Suprapubic skin (tissue), 4 donors: Measurements from ENCODE around the gene KDM2B. TPM values are rescaled to one million over a fixed set of nuclear protein-coding genes. Genes with fewer than 3 reads are reported as not detected.

ENCODE experiments used
- DNase-seq, 2 donors: peaks; one replicate each; pipeline ENCODE4 v3.0.0-alpha.2; 2019; ENCODE audit warnings: low spot score in 2 of 2
- H3K27ac ChIP-seq: fragments of 200-600 bp; sonication (generic); one replicate; pipeline ENCODE4 v1.5.1; 2019
- H3K27me3 ChIP-seq: fragments of 200-600 bp; sonication (generic); one replicate; pipeline ENCODE4 v1.5.1; 2019
- H3K36me3 ChIP-seq: fragments of 200-600 bp; sonication (generic); one replicate; pipeline ENCODE4 v1.5.1; 2019
- H3K4me1 ChIP-seq: fragments of 200-600 bp; sonication (generic); one replicate; pipeline ENCODE4 v1.5.1; 2019
- H3K4me3 ChIP-seq: fragments of 200-600 bp; sonication (generic); one replicate; pipeline ENCODE4 v1.5.1; 2019; ENCODE audit warnings: mild to moderate bottlenecking
- H3K9me3 ChIP-seq: fragments of 200-600 bp; sonication (generic); one replicate; pipeline ENCODE4 v1.5.1; 2019
- CTCF ChIP-seq, 2 donors: fragments of 200-600 bp in 1 of 2; fragments of 450-650 bp in 1 of 2; sonication (generic) in 1 of 2; IDR thresholded peaks; one replicate each; pipeline ENCODE4 v1.5.1; 2016 to 2019; ENCODE audit warnings: antibody characterized with exemption in 2 of 2, mild to moderate bottlenecking in 1 of 2, moderate library complexity in 1 of 2
- EP300 ChIP-seq: sonication (generic); formaldehyde crosslinking; IDR thresholded peaks from one replicate; pipeline ENCODE4 v1.6.1; 2017; ENCODE audit warnings: antibody characterized with exemption
- POLR2A ChIP-seq, 2 donors: fragments of 450-650 bp; IDR thresholded peaks; one replicate each; pipeline ENCODE4 v1.6.1; 2017; ENCODE audit warnings: antibody characterized with exemption in 2 of 2, mild to moderate bottlenecking in 2 of 2, moderate library complexity in 2 of 2
- POLR2AphosphoS5 ChIP-seq, 3 donors: sonication (generic); formaldehyde crosslinking; IDR thresholded peaks; one replicate each; pipeline ENCODE4 v1.6.1; 2017; ENCODE audit warnings: antibody characterized with exemption in 3 of 3
- WGBS: methylation state at CpG from one replicate; pipeline ENCODE4 v1.1.5; 2018; 5-methylcytosine and 5-hydroxymethylcytosine counted together
- total RNA-seq, 4 donors: library from RNA; depleted of rRNA; stranded (reverse); fragments of >200 nt; gene quantifications; one replicate each; pipeline ENCODE4 v1.1.0, GENCODE V29; 2016

Gene KDM2B
- total RNA-seq, 4 donors from 2014 or later, result 47.8 to 53.7 (median 50.4) TPM

GRCh38 chr12:121558956-121559355 lies 21.9 kb downstream of the KDM2B start:
- 87% methylated on average over 7 of the region's 7 CpGs for WGBS
- no peak for TF ChIP-seq POLR2AphosphoS5 (IDR thresholded peaks at IDR 0.05)
- TF ChIP-seq EP300, result no peak
- TF ChIP-seq CTCF (IDR thresholded peaks at IDR 0.05), result no peak
- TF ChIP-seq POLR2A (IDR thresholded peaks at IDR 0.05), result no peak

GRCh38 chr12:121550974-121551634 lies 29.7 kb downstream of the KDM2B start:
- no peak for TF ChIP-seq POLR2AphosphoS5 (IDR thresholded peaks at IDR 0.05)
- no peak for TF ChIP-seq POLR2A (IDR thresholded peaks at IDR 0.05)
- TF ChIP-seq EP300, result no peak
- TF ChIP-seq CTCF (IDR thresholded peaks at IDR 0.05), result no peak
- Histone ChIP-seq H3K9me3 (no peaks in the 10 kb centered on the region), H3K27me3 (no peaks in the 10 kb centered on the region), H3K27ac (no peak overlapping the region), H3K4me3 (no peak overlapping the region), H3K36me3 (peaks cover 22% of the 10 kb centered on the region), H3K4me1 (peaks cover 3% of the 10 kb centered on the region)
- DNase-seq, result no peak
- 84% methylated on average over 13 of the region's 13 CpGs for WGBS

More at GRCh38 chr12:121558956-121559355, 21.9 kb downstream of the KDM2B start:
- Histone ChIP-seq H3K4me1 (peaks cover 9% of the 10 kb centered on the region), H3K36me3 (peaks cover 10% of the 10 kb centered on the region), H3K9me3 (no peaks in the 10 kb centered on the region), H3K27ac (no peak overlapping the region), H3K4me3 (no peak overlapping the region), H3K27me3 (no peaks in the 10 kb centered on the region)
- no peak for DNase-seq

GRCh38 chr12:121549075-121549474 lies 31.7 kb downstream of the KDM2B start:
- 90% methylated on average over 7 of the region's 7 CpGs for WGBS
- TF ChIP-seq EP300 (no peak), CTCF (IDR thresholded peaks at IDR 0.05) (no peak), POLR2AphosphoS5 (IDR thresholded peaks at IDR 0.05) (no peak), POLR2A (IDR thresholded peaks at IDR 0.05) (no peak)
- no peaks in the 10 kb centered on the region for H3K9me3 ChIP-seq

GRCh38 chr12:121545480-121545879 lies 35.3 kb downstream of the KDM2B start:
- Histone ChIP-seq H3K27me3 (no peaks in the 10 kb centered on the region), H3K27ac (no peak overlapping the region), H3K4me3 (no peak overlapping the region), H3K36me3 (peaks cover 36% of the 10 kb centered on the region), H3K9me3 (no peaks in the 10 kb centered on the region), H3K4me1 (no peaks in the 10 kb centered on the region)
- no peak for TF ChIP-seq CTCF (IDR thresholded peaks at IDR 0.05)
- no peak for TF ChIP-seq EP300
- no peak for TF ChIP-seq POLR2AphosphoS5 (IDR thresholded peaks at IDR 0.05)
- no peak for TF ChIP-seq POLR2A (IDR thresholded peaks at IDR 0.05)
- no peak for DNase-seq
- WGBS, result 96% methylated on average over 6 of the region's 6 CpGs

More at GRCh38 chr12:121549075-121549474, 31.7 kb downstream of the KDM2B start:
- no peaks in the 10 kb centered on the region for H3K27me3 ChIP-seq
- no peak overlapping the region for H3K4me3 ChIP-seq
- H3K36me3 ChIP-seq, result peaks cover 33% of the 10 kb centered on the region
- H3K4me1 ChIP-seq, result peaks cover 3% of the 10 kb centered on the region
- DNase-seq, result no peak
- H3K27ac ChIP-seq, result no peak overlapping the region

GRCh38 chr12:121543786-121544185 lies 37.0 kb downstream of the KDM2B start:
- Histone ChIP-seq H3K27me3 (no peaks in the 10 kb centered on the region), H3K27ac (no peak overlapping the region), H3K36me3 (peaks cover 33% of the 10 kb centered on the region), H3K9me3 (no peaks in the 10 kb centered on the region), H3K4me3 (no peak overlapping the region), H3K4me1 (peaks cover 2% of the 10 kb centered on the region)
- 92% methylated on average over 8 of the region's 8 CpGs for WGBS
- no peak for DNase-seq
- no peak for TF ChIP-seq CTCF (IDR thresholded peaks at IDR 0.05)
- TF ChIP-seq POLR2A (IDR thresholded peaks at IDR 0.05), result no peak
- no peak for TF ChIP-seq POLR2AphosphoS5 (IDR thresholded peaks at IDR 0.05)
- TF ChIP-seq EP300, result no peak
